DND-41 (cell line): ENCODE data around the gene HLA-DMB.

Experiments used
- ATAC-seq: fragments of 200-7000 bp; cut with Tn5 transposase; 3 replicates; pipeline ENCODE4 v1.9.1; 2021; ENCODE audit warnings: low read depth; ENCODE audit not compliant: insufficient read depth
- DNase-seq: peaks from one replicate; pipeline ENCODE4 v3.0.0-alpha.2; 2020
- H2AFZ ChIP-seq: 2 replicates; pipeline ENCODE4 v1.6.0; 2012; ENCODE audit warnings: low read depth, low read length
- H3K27ac ChIP-seq: 2 replicates; pipeline ENCODE4 v1.5.1; 2012; ENCODE audit warnings: low read length, inconsistent platforms
- H3K27me3 ChIP-seq: fragments of 200-600 bp; sonication (generic); 2 replicates; pipeline ENCODE4 v1.6.0; 2012; ENCODE audit warnings: low read length, mild to moderate bottlenecking, inconsistent platforms; ENCODE audit not compliant: insufficient read depth, poor library complexity
- H3K36me3 ChIP-seq: 2 replicates; pipeline ENCODE4 v1.5.1; 2012; ENCODE audit warnings: low read length, inconsistent platforms; ENCODE audit not compliant: insufficient read depth
- H3K4me1 ChIP-seq: 2 replicates; pipeline ENCODE4 v1.5.1; 2012; ENCODE audit warnings: mild to moderate bottlenecking, low read length; ENCODE audit not compliant: insufficient read depth
- H3K4me2 ChIP-seq: 2 replicates; pipeline ENCODE4 v1.6.0; 2012; ENCODE audit warnings: mild to moderate bottlenecking, moderate library complexity, low read length, inconsistent platforms; ENCODE audit not compliant: insufficient read depth
- H3K4me3 ChIP-seq, 2 experiments: fragments of 200-600 bp in 1 of 2; shearing (Covaris generic) in 1 of 2; 2 replicates each; pipeline ENCODE4 v1.5.1; 2012 to 2016; ENCODE audit warnings: inconsistent platforms in 2 of 2, low read length in 2 of 2, mild to moderate bottlenecking in 2 of 2, low read depth in 1 of 2, moderate library complexity in 1 of 2
- H3K79me2 ChIP-seq: 2 replicates; pipeline ENCODE4 v1.6.0; 2012; ENCODE audit warnings: low read length, inconsistent platforms; ENCODE audit not compliant: insufficient read depth
- H3K9ac ChIP-seq: 2 replicates; pipeline ENCODE4 v1.6.0; 2012; ENCODE audit warnings: low read depth, mild to moderate bottlenecking, inconsistent platforms, low read length, moderate library complexity
- H3K9me3 ChIP-seq: 2 replicates; pipeline ENCODE4 v1.5.1; 2012; ENCODE audit warnings: low read length, moderate library complexity, mild to moderate bottlenecking, inconsistent platforms; ENCODE audit not compliant: insufficient read depth, severe bottlenecking
- H4K20me1 ChIP-seq: 2 replicates; pipeline ENCODE4 v1.6.0; 2012; ENCODE audit warnings: low read length; ENCODE audit not compliant: insufficient read depth
- CTCF ChIP-seq: IDR thresholded peaks from 2 replicates; pipeline ENCODE4 v1.5.1; 2012; ENCODE audit warnings: borderline replicate concordance, low read length, moderate library complexity, mild to moderate bottlenecking; ENCODE audit not compliant: poor library complexity, severe bottlenecking; ENCODE audit errors: extremely low read depth
- EZH2 ChIP-seq: IDR thresholded peaks from 3 replicates; pipeline ENCODE4 v1.6.1; 2012; ENCODE audit warnings: borderline replicate concordance, low read depth, mild to moderate bottlenecking, moderate library complexity, low read length, inconsistent platforms; ENCODE audit not compliant: severe bottlenecking

Gene HLA-DMB

DNA sequence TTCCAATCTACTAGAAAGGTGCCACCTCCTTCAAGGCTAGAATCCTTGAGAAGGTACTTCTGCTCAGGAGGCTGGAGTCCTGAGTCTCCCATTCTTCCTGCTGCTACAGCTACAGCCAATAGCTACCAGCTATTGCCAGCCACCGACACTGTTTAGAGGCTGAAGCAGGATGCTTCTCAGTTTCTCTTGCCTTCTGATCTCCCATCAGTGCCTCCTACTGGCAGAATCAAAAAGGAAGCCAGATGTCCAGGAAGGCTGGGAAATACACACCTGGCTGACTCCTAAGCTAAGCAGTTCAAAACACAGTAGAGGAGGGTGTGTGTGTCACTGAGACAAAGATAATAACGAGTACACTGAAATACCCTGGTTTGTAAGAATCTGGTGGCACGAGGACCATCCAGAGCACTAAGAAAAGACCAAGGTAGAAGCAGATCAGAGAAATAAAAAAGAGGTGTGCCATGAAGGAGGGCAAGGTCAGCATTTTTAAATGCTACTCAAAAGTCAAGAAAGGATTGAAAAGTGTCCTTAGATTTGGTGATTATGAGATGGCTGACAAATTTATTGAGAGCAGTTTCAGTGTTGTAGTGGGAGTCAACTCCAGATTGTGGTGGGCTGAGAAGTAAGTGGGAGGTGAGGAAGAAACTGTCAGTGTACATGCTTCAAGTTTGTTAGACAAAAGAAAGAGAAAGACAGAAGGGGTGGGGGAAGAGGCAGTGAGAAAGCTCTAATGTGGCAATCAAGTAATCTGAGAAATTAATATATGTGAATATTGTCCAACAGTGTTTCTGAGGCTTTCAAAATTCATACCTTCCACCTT is 14.4 kb upstream of the HLA-DMB start:
- H4K20me1 ChIP-seq, result no peaks in the 10 kb centered on the region
- peak; percentile 69 for ATAC-seq
- no peaks in the 10 kb centered on the region for H3K9me3 ChIP-seq
- no peaks in the 10 kb centered on the region for H3K27me3 ChIP-seq
- H3K4me2 ChIP-seq, result no peak overlapping the region
- peaks cover 7% of the 10 kb centered on the region for H3K4me1 ChIP-seq
- DNase-seq, result peak; percentile 62
- TF ChIP-seq EZH2 (no peak), CTCF (peak; percentile 73)
- H3K36me3 ChIP-seq, result no peaks in the 10 kb centered on the region
- H3K79me2 ChIP-seq, result no peaks in the 10 kb centered on the region
- no peak overlapping the region for H3K9ac ChIP-seq
- no peak overlapping the region for H2AFZ ChIP-seq
- H3K27ac ChIP-seq, result no peak overlapping the region
- H3K4me3 ChIP-seq, result no peak overlapping the region

DNA sequence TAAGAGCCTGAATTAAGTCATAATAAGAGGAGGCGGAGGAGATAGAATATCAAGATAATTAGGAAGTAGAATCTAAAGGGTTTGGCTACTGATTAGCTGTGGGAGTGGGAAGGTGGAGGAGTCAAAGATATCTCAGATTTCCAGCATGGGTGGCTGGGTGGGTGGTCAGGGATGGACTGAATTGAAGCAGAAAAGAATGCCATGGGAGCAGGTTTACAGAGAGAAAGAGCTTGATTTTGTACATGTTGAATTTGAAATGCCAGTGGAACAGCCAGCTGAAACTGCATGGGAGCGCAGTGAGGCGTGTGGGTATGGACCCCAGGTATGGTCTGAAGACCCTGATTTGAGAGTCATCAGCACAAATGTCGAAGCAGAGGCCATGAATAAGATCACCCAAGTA is 13.4 kb upstream of the HLA-DMB start:
- Histone ChIP-seq H3K4me2 (no peak overlapping the region), H3K9me3 (no peaks in the 10 kb centered on the region), H2AFZ (no peak overlapping the region), H3K4me1 (peaks cover 7% of the 10 kb centered on the region), H3K4me3 (no peak overlapping the region), H3K27me3 (no peaks in the 10 kb centered on the region), H3K9ac (no peak overlapping the region), H3K79me2 (no peaks in the 10 kb centered on the region), H3K27ac (no peak overlapping the region), H4K20me1 (no peaks in the 10 kb centered on the region), H3K36me3 (no peaks in the 10 kb centered on the region)
- TF ChIP-seq EZH2 (no peak), CTCF (no peak)
- no peak for DNase-seq
- ATAC-seq, result no peak

DNA sequence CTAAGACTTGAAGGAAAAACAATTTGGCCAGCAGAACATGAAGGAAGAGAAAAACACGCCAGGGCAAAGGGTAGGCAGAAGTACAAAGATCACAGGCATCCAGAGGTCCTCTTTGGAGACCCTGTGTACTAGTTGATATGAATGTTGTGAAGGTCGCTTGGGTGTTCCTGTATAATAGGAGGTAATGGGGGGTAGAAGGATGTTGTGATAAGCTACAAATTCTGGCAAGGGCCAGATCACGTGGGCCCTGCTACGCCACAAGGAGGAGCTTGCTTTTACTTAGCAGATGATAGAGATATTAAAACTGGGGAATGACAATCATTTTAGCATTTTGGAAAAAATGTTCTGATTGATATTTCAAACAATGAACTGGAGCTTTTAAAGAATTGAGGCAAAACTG is 12.9 kb upstream of the HLA-DMB start:
- no peak overlapping the region for H3K4me3 ChIP-seq
- no peak overlapping the region for H2AFZ ChIP-seq
- H3K27me3 ChIP-seq, result no peaks in the 10 kb centered on the region
- DNase-seq, result no peak
- no peaks in the 10 kb centered on the region for H3K9me3 ChIP-seq
- H3K4me1 ChIP-seq, result peaks cover 7% of the 10 kb centered on the region
- H4K20me1 ChIP-seq, result no peaks in the 10 kb centered on the region
- no peaks in the 10 kb centered on the region for H3K79me2 ChIP-seq
- no peak overlapping the region for H3K4me2 ChIP-seq
- no peak overlapping the region for H3K9ac ChIP-seq
- no peak overlapping the region for H3K27ac ChIP-seq
- H3K36me3 ChIP-seq, result no peaks in the 10 kb centered on the region
- TF ChIP-seq EZH2, result no peak
- TF ChIP-seq CTCF, result no peak
- no peak for ATAC-seq
